GM12865 (cell line): ENCODE results near the gene SLC8A2.

Experiments used
- DNase-seq: peaks from one replicate; pipeline ENCODE4 v3.0.0; 2010; ENCODE audit warnings: low read depth
- H3K4me3 ChIP-seq: 2 replicates; pipeline ENCODE4 v1.5.1; 2011; ENCODE audit warnings: mild to moderate bottlenecking, low read depth, low read length, control low read depth
- TF ChIP-seq, protein P1 (sequence below): IDR thresholded peaks from 2 replicates; pipeline ENCODE4 v1.5.1; 2011; ENCODE audit warnings: low read length, control low read depth, low read depth, inconsistent platforms; ENCODE audit not compliant: insufficient read depth; ENCODE audit errors: missing control alignments

Gene SLC8A2

DNA sequence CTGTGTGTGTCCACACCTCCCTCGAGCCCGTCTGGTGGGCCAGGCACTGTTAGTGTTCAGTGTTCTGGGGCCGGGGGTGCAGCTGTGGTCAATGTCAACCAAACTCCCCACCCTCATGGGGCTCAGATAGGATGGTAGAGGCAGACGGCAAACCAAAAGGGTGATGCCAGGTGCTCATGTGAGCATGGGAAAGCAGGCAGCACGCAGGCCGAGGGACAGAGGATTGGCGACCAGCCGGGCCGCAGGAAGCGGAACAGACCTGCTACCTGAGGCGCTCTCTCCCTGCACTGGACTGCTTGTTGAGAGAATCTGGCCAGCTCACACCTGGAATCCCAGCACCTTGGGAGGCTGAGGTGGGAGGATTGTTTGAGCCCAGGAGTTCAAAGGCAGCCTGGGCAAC is 93.4 kb downstream of the SLC8A2 start:
- no peak for DNase-seq
- TF ChIP-seq, protein P1, sequence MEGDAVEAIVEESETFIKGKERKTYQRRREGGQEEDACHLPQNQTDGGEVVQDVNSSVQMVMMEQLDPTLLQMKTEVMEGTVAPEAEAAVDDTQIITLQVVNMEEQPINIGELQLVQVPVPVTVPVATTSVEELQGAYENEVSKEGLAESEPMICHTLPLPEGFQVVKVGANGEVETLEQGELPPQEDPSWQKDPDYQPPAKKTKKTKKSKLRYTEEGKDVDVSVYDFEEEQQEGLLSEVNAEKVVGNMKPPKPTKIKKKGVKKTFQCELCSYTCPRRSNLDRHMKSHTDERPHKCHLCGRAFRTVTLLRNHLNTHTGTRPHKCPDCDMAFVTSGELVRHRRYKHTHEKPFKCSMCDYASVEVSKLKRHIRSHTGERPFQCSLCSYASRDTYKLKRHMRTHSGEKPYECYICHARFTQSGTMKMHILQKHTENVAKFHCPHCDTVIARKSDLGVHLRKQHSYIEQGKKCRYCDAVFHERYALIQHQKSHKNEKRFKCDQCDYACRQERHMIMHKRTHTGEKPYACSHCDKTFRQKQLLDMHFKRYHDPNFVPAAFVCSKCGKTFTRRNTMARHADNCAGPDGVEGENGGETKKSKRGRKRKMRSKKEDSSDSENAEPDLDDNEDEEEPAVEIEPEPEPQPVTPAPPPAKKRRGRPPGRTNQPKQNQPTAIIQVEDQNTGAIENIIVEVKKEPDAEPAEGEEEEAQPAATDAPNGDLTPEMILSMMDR, result no peak
- no peak overlapping the region for H3K4me3 ChIP-seq
